Left renal cortex interstitium (tissue), 4 donors: ENCODE measurements around the gene ECM1. TPM values are rescaled to one million over a fixed set of nuclear protein-coding genes. Genes with fewer than 3 reads are reported as not detected.

ENCODE experiments used
- DNase-seq, 4 donors: peaks; one replicate each; pipeline ENCODE4 v3.0.0-alpha.2; 2013; ENCODE audit warnings: low read depth in 4 of 4, low spot score in 2 of 4, missing footprints in 1 of 4
- polyA plus RNA-seq, 4 donors: library from polyadenylated mRNA; unstranded; fragments of 120-200 nt; gene quantifications; one replicate each; pipeline ENCODE4 v1.2.1, GENCODE V29; 2013; ENCODE audit not compliant: insufficient read length in 4 of 4

ECM1 gene
- polyA plus RNA-seq, 4 donors, result 12.4 to 16.0 (median 15.1) TPM

DNA sequence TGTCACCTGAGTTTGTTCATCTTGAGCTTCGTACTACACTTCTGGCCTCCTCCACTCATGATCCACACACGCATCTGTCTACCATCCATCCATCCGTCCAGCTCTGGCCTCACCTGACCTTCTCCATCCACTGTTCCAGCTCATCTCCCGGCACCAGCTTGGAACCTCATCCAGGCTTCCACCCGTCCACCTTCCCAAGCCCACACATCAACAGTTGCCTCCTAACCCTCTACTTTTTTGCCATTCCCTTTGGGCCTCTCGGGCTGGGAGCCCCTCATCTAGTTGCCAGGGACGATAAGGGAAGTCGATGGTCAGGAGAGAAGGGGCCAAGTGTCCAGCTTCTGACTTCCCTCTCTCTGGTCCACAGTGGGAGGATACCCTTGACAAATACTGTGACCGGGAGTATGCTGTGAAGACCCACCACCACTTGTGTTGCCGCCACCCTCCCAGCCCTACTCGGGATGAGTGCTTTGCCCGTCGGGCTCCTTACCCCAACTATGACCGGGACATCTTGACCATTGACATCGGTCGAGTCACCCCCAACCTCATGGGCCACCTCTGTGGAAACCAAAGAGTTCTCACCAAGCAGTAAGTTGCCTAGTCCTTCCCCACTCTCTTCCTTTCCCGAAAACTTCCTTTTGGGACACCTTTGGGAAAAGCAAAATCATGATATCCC, 4.2 kb downstream of the ECM1 start:
- DNase-seq, result no peak

DNA sequence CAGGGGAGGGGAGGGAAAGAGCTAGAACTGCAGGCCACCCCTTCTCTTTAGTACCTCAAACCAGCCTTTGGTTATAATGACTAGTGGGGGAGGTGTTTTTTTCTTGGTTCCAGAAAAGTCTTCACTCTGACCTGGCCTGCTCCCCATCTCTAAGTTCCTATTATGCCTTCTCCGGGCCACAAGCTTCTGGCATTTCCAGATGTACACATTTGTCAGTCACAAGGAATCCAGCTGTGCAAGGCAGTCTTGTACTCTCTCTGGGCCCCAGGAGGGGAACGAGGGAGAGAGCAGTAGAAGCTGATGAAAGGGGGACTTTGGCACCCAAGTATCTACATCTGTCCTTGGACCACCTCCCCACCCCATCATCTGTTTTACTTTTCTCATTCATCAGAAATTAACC, 4.9 kb downstream of the ECM1 start:
- DNase-seq, result no peak

DNA sequence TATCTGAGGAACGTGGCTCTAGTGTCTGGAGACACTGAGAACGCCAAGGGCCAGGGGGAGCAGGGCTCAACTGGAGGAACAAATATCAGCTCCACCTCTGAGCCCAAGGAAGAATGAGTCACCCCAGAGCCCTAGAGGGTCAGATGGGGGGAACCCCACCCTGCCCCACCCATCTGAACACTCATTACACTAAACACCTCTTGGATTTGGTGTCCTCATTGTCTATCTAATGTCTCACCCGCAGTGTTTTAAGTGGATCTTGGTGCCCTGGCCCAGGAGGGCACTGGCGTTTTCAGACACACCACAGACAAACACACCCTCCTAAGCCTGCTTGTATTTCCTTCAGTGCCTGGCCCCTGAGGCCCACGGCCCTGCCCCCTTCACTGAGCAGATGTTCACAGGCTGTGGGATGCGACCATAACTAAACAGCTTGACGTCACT, 5.5 kb downstream of the ECM1 start:
- no peak for DNase-seq

DNA sequence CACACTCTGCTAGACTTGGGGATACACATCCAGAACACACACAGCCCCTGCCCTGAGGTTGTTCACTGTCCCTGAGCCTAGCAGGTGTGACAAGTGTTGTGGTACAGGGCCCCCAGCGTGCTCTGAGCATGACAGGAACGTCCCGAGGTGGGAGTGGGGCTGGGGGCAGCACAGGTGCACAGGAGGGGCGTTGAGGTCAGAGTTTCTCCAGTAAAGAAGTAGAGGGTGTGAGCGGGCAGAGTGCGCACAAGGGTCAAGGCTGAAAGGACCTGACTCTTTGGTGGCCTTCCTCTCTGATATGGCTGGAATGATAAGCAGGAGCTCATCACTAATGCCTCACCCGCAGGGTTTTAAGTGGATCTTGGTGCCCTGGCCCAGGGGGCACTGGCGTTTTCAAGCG, 6.4 kb downstream of the ECM1 start:
- DNase-seq, result no peak

DNA sequence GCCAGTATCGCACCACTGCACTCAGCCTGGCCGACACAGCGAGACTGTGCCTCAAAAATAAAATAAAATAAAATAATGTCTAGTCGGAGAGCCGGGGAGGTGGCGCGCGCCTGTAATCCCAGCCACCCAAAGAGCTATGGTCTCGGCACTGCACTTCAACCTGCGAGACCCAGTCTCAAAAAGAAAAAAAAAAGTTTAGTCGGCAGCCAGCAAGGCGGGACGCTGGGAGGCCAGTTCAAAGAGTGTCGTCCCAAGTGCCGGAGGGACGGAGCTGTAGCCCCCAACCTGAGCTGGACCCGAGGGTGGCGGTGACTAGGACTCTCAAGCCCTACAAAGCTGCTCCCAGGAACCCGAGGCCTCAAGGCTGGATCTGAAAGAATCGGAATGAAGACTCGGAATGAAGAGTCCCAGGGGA, 7.0 kb downstream of the ECM1 start:
- DNase-seq, result no peak

DNA sequence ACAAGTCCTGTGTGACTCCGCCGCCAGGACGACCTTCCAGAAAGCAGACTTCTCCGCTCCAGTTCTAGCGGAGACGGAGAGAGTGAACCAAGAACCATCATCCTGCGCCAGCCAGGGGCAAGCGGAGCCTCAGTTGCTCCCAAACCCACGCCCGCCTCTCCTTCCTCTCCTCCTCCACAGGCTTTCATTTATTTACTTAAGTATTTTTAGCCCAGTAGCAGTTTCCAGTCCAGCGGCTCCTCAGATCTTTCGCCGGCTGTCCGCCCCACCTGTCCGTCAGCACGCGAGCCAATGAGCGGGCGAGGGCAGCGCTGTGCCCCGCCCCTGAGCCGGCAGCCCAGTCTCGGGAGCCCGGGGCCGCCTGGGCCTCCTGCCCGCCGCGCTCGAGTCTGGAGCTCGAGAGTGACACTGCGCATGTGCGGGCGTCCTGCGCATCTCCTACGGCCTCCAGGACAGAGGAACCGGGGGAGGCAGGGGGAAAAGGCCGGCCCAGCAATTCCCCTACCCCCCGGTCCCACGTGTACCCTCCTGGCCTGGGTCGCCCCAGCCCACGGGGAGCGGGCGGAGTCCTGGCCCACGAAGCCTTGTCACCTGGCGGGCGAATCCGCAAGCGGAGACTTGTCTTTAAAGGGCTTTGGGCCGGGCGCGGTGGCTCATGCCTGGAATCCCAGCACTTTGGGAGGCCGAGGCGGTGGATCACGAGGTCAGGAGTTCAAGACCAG, 7.6 kb downstream of the ECM1 start, which contains the start of gene FALEC:
Gene FALEC, plus strand, starts transcription at position 425 of the 722 bp plus-strand sequence.
- DNase-seq, result peak; percentile 71 to 91 (median 84)

DNA sequence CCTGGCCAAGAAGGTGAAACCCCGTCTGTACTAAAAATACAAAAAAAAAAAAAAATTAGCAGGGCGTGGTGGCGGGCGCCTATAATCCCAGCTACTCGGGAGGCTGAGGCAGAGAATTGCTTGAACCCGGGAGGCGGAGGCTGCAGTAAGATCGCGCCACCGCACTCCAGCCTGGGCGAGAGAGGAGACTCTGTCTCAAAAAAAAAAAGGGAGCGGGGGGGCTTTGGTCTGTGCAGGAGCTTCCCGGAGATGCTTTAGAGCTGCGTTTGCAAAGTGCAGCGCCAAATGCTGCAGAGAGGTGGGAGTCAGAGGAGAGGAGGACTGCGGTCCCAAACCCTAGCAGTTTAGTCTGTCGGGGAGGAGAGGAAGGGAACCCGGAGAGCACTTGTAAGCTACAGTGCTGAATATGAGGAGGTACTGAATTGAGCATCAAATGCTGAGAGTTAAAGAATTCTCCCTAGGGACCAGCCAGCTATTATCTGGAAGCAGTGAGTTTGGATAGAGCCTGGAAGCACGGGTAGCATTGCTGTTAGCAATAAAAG, 8.2 kb downstream of the ECM1 start:
- no peak for DNase-seq

DNA sequence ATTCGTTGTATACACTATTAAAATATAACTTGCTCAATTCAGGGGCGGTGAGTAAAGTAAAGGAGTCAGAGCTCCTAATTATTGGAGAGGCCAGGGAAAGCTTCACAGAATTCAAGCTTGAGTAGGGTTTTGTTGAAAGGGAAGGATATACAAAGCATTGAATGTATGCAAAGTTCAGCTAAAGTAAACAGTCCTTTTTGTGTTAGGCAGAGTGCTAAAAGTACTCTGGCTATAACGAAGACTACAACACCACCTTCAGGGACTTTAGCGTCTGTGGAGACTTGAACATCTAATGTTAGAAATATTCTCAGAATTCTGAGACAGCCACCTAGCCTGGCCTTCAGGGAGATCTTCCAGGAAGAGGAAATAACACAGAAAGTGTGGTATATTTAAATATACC, 8.7 kb downstream of the ECM1 start:
- no peak for DNase-seq

DNA sequence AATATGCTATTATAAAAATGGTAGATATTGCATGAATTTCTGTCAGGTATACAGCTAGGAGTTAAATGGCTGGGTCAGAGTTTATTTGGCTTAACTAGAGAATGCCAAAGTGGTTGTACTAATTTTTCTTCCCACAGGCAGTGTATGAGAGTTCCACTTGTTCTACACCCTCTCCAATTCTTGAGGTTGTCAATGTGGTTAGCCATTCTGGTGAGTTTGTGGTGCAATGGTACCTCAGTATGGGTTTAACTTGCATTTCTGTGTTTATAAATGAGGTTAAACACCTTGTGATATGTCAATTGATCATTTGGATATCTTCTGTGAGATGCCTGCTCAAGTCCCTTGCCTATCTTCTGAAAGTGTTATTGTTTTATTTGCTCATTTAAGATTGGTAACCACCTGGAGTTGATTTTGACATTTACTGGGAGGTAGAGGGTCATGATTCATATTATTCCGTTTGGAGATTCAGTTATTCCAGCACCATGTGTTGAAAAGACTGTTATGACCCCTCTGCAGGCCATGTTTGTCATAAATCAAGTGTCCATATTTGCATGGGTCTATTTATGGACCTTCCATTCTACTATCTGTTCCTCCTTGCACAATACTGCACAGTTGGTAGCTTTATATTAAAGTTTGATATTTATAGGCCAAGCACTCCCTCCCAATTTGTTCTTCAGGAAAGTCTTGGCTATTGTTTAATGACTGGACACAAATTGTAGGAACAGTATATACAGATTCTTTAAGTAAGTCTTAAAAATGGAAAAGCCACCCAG, 13.5 kb downstream of the ECM1 start:
- no peak for DNase-seq

DNA sequence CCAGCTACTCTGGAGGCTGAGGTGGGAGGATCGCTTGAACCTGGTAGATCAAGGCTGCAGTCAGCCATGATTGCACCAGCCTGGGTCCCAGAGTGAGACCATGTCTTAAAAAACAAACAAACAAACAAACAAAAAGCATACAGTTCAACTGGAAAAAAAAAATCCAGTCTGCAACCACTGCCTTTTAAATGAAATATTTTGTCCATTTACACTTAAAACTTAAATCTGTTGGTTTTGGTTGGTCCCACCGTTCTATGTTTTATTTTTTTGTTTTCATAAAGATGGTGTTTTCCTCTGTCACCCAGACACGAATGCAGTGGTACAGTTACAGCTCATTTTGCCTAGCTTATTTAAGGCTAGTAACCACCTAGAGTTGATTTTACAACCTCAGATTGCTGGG, 17.4 kb downstream of the ECM1 start:
- DNase-seq, result no peak

DNA sequence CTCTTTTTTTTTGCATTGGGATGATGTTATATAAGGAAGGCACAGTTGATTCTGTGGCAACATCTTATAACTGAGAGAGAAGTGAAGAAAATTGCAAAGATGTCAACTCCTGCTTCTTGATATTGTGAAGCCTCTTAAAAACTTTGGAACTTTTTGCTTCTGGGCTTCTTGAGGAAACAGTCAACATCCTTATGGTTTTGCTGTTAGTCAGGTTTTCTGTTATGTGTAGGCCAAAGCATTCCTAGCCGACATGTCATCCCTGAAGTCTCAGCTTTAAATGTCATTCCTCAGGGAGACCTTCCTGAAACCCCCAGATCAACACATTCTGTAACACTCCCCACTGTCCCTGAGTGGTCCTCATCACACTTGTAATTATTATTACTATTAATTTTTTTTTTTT, 20.3 kb downstream of the ECM1 start:
- DNase-seq, result no peak

DNA sequence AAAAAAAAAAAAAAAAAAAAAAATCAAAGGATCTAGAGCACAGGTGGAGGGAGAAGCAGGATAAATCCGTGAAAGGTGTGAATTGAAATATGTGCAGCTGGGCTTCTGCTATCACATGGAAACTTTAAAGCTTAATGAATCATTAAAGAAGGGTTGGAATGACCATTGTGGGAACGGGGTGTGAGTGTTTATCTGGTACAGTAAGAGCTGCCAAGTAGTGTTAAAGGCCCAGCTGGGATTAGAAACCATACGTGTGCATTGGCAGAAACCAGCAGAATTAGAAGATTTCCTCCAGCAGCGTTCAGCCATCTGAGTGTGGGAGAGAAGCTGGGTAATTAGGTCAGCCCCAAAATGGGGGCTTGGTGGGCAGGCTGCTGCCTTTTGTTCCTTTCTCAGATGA, 21.1 kb downstream of the ECM1 start:
- no peak for DNase-seq

DNA sequence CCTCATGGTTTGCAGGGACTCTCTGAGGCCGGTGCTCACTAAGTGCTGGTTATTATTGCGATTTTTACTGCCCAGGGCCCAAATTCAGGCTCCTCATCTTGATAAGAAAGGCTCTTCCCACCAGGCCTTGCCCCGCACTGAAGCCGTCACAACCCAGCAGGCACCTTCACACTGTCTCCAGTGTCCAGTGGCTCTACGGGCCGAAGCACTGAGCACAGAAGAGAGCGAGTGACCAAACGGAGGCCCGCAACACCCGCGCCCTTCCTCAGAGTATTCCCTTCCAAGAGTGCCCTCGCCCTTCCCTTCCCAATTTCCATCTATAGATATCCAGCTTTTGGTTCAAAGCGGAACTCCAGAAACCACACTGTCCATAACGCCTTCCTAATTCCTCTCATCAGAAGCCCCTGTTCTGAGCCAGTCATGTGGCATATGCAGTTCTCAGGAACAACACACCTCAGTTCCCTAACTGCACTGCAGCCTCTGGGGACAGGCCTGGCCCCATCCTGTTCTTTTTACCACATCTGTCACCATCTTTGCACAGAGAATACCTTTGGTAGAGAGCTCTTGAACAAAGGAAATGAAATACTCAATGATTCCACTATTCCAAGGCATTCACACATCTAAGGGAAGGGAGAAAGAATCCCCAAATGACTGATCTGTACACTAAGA, 22.7 kb downstream of the ECM1 start:
- no peak for DNase-seq

DNA sequence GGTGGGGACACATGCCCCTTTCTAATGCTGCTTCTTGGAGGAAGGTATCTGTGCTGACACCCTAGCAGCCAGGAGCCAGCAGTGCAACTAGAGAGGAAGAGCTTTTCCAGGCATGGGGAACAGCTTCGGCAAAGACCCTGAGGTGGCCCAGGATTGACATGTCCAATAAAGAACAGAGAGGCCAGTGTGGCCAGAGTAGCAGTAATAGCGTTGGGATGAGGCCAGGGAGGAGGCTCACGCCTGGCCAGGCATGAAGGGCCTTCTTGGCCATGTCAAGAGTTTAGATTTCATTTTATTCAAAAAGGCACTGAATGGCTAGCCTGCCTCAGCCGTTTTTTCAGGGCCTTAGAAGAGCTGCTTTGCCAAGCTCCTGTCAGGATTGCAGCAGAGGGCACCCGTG, 25.0 kb downstream of the ECM1 start:
- no peak for DNase-seq

DNA sequence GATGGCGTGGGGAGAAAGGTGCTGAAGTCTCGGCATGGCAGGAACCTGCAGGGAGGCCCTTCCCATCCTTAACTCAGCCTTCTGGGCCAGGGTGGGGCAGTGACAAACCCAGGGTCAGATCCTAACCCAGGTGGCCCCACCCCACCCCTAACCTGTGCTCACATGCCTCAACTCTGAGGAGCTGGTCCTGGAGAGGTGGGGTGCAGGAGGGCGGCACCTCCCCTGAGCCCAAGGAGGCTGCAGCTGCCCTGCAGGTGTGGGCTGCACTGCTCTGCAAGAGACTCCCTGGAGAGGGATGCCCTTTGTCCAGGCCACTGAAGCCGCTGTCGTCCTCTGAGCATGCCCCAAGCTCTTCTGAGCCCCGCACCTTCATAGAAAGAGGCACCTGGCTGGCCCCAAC, 26.1 kb downstream of the ECM1 start:
- no peak for DNase-seq

DNA sequence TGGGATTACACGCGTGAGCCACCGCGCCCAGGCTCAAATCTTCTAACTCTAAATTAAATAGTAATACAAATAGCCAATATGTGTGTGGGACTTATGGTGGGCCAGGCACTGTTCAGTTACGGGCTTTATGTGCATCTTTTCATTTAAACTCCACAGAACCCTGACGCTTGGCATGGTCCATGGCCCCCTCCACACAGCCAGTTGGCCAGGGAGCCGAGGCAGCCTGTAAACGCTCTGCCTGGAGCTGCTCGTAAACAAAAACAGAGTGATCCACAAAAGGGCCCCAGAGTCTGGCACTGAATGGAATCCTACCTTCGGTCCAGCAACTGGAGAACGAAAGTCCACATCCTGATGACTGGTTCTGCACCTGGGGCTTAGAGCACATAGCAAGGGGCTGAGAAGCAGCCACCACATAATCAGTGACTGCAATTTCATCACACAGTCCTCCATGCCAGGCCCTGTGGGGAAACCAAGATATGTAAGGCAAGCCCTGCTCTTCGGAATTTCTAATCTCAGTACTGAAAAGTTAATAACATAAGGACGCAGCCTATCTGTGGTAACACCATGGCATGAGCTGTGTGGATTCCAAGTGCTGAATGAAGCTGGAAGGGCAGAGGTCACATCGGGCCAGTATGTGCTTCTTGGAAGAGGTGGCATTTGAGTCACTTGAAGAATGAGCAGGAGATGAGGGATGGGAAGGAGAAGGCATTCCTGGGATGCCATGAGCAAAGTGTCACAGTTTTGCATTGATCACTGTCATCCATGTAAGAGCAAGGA, 27.8 kb downstream of the ECM1 start:
- DNase-seq, result no peak

DNA sequence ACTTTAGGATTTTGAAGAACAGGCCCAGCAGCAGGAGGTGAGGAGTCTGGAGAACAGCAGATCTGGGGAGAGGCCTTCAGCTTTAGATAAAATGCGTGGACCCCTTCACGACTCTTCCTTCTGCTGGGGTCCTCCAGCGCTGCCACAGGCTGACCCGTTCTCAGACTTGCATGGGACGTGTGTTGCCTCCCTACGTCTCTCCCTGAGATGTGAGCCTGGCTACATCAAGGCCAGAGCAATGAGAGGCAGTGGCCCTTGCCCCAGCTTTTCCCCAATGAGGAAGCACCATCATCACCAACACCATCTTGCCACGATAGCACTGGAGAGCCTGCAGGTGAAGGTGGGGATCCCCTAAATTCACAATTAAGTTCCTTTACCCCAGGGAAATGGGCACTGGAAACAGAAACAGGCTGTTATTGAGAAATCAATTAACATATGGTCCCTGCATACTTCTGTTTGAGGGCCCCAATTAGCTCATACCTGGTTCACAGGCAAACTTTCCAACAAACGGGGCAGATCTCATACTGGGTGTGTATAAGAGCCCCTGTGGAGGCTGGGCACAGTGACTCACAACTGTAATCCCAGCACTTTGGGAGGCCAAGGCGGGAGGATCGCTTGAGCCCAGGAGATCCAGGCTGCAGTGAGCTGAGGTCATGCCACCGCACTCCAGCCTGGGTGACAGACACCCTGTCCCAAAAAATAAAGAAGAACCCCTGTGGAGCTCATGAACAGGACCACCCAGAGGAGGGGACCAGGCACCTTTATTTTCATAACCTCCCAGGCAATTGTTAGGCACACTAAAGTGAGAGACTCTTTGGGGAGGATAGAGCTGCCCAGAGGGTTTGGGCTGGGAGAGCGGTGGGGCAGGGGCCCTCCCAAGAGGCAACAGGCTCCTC, 29.2 kb downstream of the ECM1 start:
- DNase-seq, result no peak

DNA sequence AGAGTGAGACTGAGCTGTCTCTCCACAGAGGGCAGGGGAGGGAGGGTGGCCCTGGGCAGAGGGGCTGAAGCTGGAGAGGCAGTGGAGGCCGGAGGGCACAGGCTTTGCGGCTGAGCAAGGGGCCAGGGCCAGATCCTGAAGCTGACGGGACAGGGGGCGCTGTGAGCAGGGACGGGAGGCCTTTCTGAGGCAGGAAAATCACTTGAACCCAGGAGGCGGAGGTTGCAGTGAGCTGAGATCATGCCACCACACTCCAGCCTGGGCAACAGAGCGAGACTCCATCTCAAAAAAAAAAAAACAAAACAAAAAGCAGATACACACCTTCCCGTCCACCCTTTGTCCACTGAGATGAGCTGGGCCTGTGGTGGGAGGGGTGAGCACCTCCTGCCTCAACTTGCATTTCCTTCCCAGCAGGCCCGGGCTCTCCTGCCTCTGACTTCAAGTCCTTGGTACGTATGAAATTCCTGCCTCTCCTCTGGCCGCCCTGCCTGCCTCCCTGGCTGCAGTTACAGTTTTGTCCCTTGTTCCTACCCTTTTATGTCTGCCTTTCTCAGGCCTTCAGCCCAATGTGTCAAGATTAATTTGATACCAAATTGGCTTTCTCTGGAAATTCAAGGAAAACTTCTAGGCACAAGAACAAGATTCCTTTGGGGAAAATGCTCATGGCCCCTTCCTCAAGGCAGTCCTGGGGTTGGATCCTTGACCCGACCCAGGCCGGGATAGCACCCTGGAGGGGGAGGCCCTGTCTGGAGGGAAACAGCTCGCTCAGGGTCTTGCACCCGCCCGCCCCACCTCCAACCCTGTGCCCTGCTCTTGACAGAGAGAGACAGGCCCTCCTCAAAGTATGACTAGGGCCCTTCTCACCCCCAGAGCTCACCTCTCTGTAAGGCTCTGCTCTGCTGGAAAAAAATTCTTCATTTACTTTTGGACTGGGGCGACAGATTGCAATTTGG, 30.1 kb downstream of the ECM1 start:
- no peak for DNase-seq
